ENCODE results near the gene ZNF316. TPM values are rescaled to one million over a fixed set of nuclear protein-coding genes. Genes with fewer than 3 reads are reported as not detected.

The ZNF316 gene
- total RNA-seq, 4 donors from 2014 or later: 15.6 to 39.5 (median 27.3) TPM

- H3K4me1 ChIP-seq: no peaks in the 10 kb centered on the region
- TF ChIP-seq CTCF (IDR thresholded peaks at IDR 0.05) (no peak), POLR2A (IDR thresholded peaks at IDR 0.05) (no peak)
- no peaks in the 10 kb centered on the region for H3K9me3 ChIP-seq
- no peaks in the 10 kb centered on the region for H3K36me3 ChIP-seq
- no peak overlapping the region for H3K27ac ChIP-seq
- intact Hi-C loops (cut with DNase I; ENCODE audit: low total_unique reads): no loop called here
- no peak overlapping the region for H3K4me3 ChIP-seq
- DNase-seq: no peak
- no peaks in the 10 kb centered on the region for H3K27me3 ChIP-seq
Observed at GRCh38 chr7:6608081-6608480, 29.0 kb upstream of the ZNF316 start.

- no peak overlapping the region for H3K4me3 ChIP-seq
- DNase-seq: no peak
- no peaks in the 10 kb centered on the region for H3K9me3 ChIP-seq
- H3K36me3 ChIP-seq: no peaks in the 10 kb centered on the region
- intact Hi-C loops (cut with DNase I; ENCODE audit: low total_unique reads): no loop called here
- H3K27me3 ChIP-seq: no peaks in the 10 kb centered on the region
- TF ChIP-seq POLR2A (IDR thresholded peaks at IDR 0.05): no peak
- TF ChIP-seq CTCF (IDR thresholded peaks at IDR 0.05): no peak
- no peaks in the 10 kb centered on the region for H3K4me1 ChIP-seq
- H3K27ac ChIP-seq: no peak overlapping the region
Observed at GRCh38 chr7:6608794-6609193, 28.3 kb upstream of the ZNF316 start.

GRCh38 chr7:6612819-6613218, 24.3 kb upstream of the ZNF316 start:
- Histone ChIP-seq H3K27ac (no peak overlapping the region), H3K36me3 (no peaks in the 10 kb centered on the region), H3K9me3 (no peaks in the 10 kb centered on the region), H3K27me3 (no peaks in the 10 kb centered on the region), H3K4me3 (no peak overlapping the region), H3K4me1 (peaks cover 0 to 7% of the 10 kb centered on the region in 2 donors)
- intact Hi-C loops (cut with DNase I; ENCODE audit: low total_unique reads): no loop called here
- DNase-seq: no peak
- no peak for TF ChIP-seq CTCF (IDR thresholded peaks at IDR 0.05)
- TF ChIP-seq POLR2A (IDR thresholded peaks at IDR 0.05): no peak

- H3K36me3 ChIP-seq: no peaks in the 10 kb centered on the region
- intact Hi-C loops (cut with DNase I; ENCODE audit: low total_unique reads): no loop called here
- H3K27me3 ChIP-seq: no peaks in the 10 kb centered on the region
- peaks cover 0 to 7% of the 10 kb centered on the region in 2 donors for H3K4me1 ChIP-seq
- no peak overlapping the region for H3K27ac ChIP-seq
- TF ChIP-seq CTCF (IDR thresholded peaks at IDR 0.05) (no peak), POLR2A (IDR thresholded peaks at IDR 0.05) (no peak)
- DNase-seq: no peak
- H3K9me3 ChIP-seq: no peaks in the 10 kb centered on the region
- H3K4me3 ChIP-seq: no peak overlapping the region
Observed at GRCh38 chr7:6613706-6614105, 23.4 kb upstream of the ZNF316 start.

DNA sequence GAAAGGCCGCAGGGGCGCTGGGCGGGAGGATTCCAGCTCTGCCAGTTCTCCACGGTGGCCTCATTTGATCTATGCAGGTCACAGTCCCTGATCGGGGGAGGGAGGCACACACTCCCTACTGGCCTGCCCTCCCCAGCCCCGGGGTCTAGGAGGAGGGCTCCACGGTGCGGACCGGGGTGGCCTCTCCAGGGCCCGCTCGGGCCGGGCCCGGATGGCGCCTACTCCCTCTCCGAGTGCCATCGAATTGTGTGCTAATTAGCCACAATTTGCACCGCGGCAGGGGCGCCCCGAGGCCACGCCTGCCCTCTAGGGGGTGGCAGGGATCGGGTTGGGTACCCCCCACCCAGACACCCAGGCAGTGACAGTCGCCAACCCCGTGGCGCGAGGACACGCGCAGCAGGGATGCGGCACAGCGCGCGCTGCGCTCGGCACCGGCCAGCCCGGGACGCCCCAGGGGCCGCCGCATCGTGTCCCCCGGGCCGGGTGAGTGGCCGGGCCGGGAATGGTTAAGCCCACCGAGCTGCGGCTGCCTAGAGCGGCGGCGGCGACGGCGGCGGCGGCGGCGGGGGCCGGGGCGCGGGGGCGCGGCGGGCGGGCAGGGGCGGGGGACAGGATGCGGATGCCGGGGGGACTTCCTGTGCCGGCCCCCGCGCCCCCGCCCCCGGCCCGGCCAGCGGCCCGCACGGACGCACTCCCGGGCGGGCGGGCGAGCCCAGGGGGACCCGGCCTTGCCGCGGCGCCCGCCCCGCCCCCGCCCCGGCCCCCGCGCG, 22.0 kb upstream of the ZNF316 start, which contains the start of gene ZNF853:
ZNF853 (plus strand) TSS at position 658 of the 770 bp plus-strand sequence. CDS start 565 bp downstream, outside the sequence.
- peak within 1 kb of the TSS; percentile 52 to 84 for H3K27ac ChIP-seq
- H3K4me3 ChIP-seq: peak within 1 kb of the TSS; percentile 67 to 81

More for the DNA sequence above, 22.0 kb upstream of the ZNF316 start, which contains the start of gene ZNF853:
- Histone ChIP-seq H3K4me1 (peaks cover 0 to 7% of the 10 kb centered on the region in 2 donors), H3K27me3 (no peaks in the 10 kb centered on the region), H3K36me3 (no peaks in the 10 kb centered on the region), H3K9me3 (no peaks in the 10 kb centered on the region)
- peak in 1 of 2 donors; percentile 44 for DNase-seq
- intact Hi-C loops (cut with DNase I; ENCODE audit: low total_unique reads): no loop called here
- TF ChIP-seq POLR2A (IDR thresholded peaks at IDR 0.05) (no peak), CTCF (IDR thresholded peaks at IDR 0.05) (no peak)
